Type B pancreatic cell (in vitro differentiated cells): ENCODE results near the gene DSCAM. TPM values are rescaled to one million over a fixed set of nuclear protein-coding genes. Genes with fewer than 3 reads are reported as not detected.
"Not testable (repeated sequence)": the region's sequence is repeated elsewhere in the genome, so short reads cannot be mapped to it uniquely, and the experiment has no call there.

Source experiments
- DNase-seq: peaks from one replicate; pipeline ENCODE4 v3.0.0; 2021; ENCODE audit warnings: mixed read lengths; ENCODE audit not compliant: unreplicated experiment; ENCODE audit errors: extremely low spot score
- H3K27ac Mint-ChIP-seq: 2 replicates; pipeline ENCODE4 v1.8.0; 2021; ENCODE audit warnings: mild to moderate bottlenecking, mixed read lengths
- H3K27me3 Mint-ChIP-seq: 2 replicates; pipeline ENCODE4 v1.8.0; 2021; ENCODE audit warnings: mixed read lengths
- H3K36me3 Mint-ChIP-seq: 2 replicates; pipeline ENCODE4 v1.8.0; 2021; ENCODE audit warnings: mixed read lengths
- H3K4me1 Mint-ChIP-seq: one replicate; pipeline ENCODE4 v1.8.0; 2021; ENCODE audit warnings: mixed read lengths; ENCODE audit not compliant: unreplicated experiment
- H3K4me3 Mint-ChIP-seq: 2 replicates; pipeline ENCODE4 v1.8.0; 2021; ENCODE audit warnings: mild to moderate bottlenecking, mixed read lengths
- H3K9me3 Mint-ChIP-seq: 2 replicates; pipeline ENCODE4 v1.8.0; 2021; ENCODE audit warnings: mixed read lengths
- CTCF ChIP-seq: fragments of 200-600 bp; sonication (generic); conservative IDR thresholded peaks from 2 replicates; pipeline ENCODE4 v1.5.0; 2021; ENCODE audit warnings: antibody characterized with exemption, mild to moderate bottlenecking
- long read RNA-seq: library from polyadenylated mRNA; unstranded; transcript quantifications from one replicate; pipeline ENCODE4 v2.0.0, GENCODE V29; 2020
- total RNA-seq: library from RNA; stranded (reverse); gene quantifications from 2 replicates; pipeline ENCODE4 v1.2.1, GENCODE V29; 2021; ENCODE audit warnings: low replicate concordance

DSCAM gene
- total RNA-seq, result 1.4 and 1.9 TPM in 2 replicates
- long read RNA-seq, partial matches to known transcripts, result 2 of 10 reads
- long read RNA-seq, other reads (novel, unspliced or antisense), result 8 of 10 reads

- Mint-ChIP-seq H3K27me3 (peaks cover 60% of the 10 kb centered on the region), H3K27ac (peak within 1 kb of the TSS; percentile 72), H3K36me3 (no peaks in the 10 kb centered on the region), H3K4me3 (peak within 1 kb of the TSS; percentile 93), H3K9me3 (no peaks in the 10 kb centered on the region), H3K4me1 (peaks cover 8% of the 10 kb centered on the region)
- TF ChIP-seq CTCF, result no peak
- DNase-seq, result no peak
Measured at GRCh38 chr21:40846587-40847411, at the start of gene DSCAM. Gene DSCAM, minus strand, starts transcription at chr21:40847158. Its CDS starts 497 bp downstream, at chr21:40846661.

GRCh38 chr21:40895697-40896096 is 48.7 kb upstream of the DSCAM start:
- not testable (repeated sequence) for DNase-seq

GRCh38 chr21:40886931-40887330 is 40.0 kb upstream of the DSCAM start:
- no peaks in the 10 kb centered on the region for H3K27me3 Mint-ChIP-seq
- H3K4me1 Mint-ChIP-seq, result peaks cover 3% of the 10 kb centered on the region
- peak overlapping the region; percentile 50 for H3K27ac Mint-ChIP-seq
- H3K9me3 Mint-ChIP-seq, result no peaks in the 10 kb centered on the region
- H3K36me3 Mint-ChIP-seq, result no peaks in the 10 kb centered on the region
- TF ChIP-seq CTCF, result no peak
- H3K4me3 Mint-ChIP-seq, result no peak overlapping the region
- no peak for DNase-seq

More at GRCh38 chr21:40895697-40896096, 48.7 kb upstream of the DSCAM start:
- H3K27ac Mint-ChIP-seq, H3K27me3 Mint-ChIP-seq, H3K36me3 Mint-ChIP-seq, H3K4me1 Mint-ChIP-seq, H3K4me3 Mint-ChIP-seq: not testable (repeated sequence)
- H3K9me3 Mint-ChIP-seq, result peaks cover 15% of the 10 kb centered on the region

- no peak for DNase-seq
- H3K9me3 Mint-ChIP-seq, result no peaks in the 10 kb centered on the region
- H3K27me3 Mint-ChIP-seq, result no peaks in the 10 kb centered on the region
- no peak overlapping the region for H3K27ac Mint-ChIP-seq
- no peak overlapping the region for H3K4me3 Mint-ChIP-seq
- H3K36me3 Mint-ChIP-seq, result no peaks in the 10 kb centered on the region
- H3K4me1 Mint-ChIP-seq, result peaks cover 3% of the 10 kb centered on the region
- no peak for TF ChIP-seq CTCF
Measured at GRCh38 chr21:40886006-40886405, 39.0 kb upstream of the DSCAM start.

- DNase-seq, result no peak
Measured at GRCh38 chr21:40882192-40882915, 35.4 kb upstream of the DSCAM start.

More at GRCh38 chr21:40882192-40882915, 35.4 kb upstream of the DSCAM start:
- Mint-ChIP-seq H3K27me3 (no peaks in the 10 kb centered on the region), H3K4me1 (peaks cover 3% of the 10 kb centered on the region), H3K36me3 (no peaks in the 10 kb centered on the region), H3K9me3 (no peaks in the 10 kb centered on the region), H3K4me3 (no peak overlapping the region), H3K27ac (no peak overlapping the region)
- no peak for TF ChIP-seq CTCF
